AG08395 (cell line): ENCODE data around the gene OPRD1.
"Not testable (repeated sequence)": the region's sequence is repeated elsewhere in the genome, so short reads cannot be mapped to it uniquely, and the experiment has no call there.

Source experiments
- DNase-seq: peaks from one replicate; pipeline ENCODE4 v3.0.0; 2012; ENCODE audit warnings: mixed read lengths, low spot score

Gene OPRD1

GRCh38 chr1:28845786-28846543, 34.0 kb downstream of the OPRD1 start:
- no peak for DNase-seq

GRCh38 chr1:28847207-28847606, 35.2 kb downstream of the OPRD1 start:
- DNase-seq, result not testable (repeated sequence)

GRCh38 chr1:28848416-28848815, 36.4 kb downstream of the OPRD1 start:
- DNase-seq, result no peak

- DNase-seq, result no peak
Measured at GRCh38 chr1:28853093-28853742, 41.2 kb downstream of the OPRD1 start.

- not testable (repeated sequence) for DNase-seq
Measured at GRCh38 chr1:28854406-28854805, 42.4 kb downstream of the OPRD1 start.

GRCh38 chr1:28855046-28855445, 43.1 kb downstream of the OPRD1 start:
- no peak for DNase-seq

- DNase-seq, result no peak
Measured at GRCh38 chr1:28855469-28855951, 43.5 kb downstream of the OPRD1 start.

GRCh38 chr1:28855969-28856368, 44.0 kb downstream of the OPRD1 start:
- no peak for DNase-seq

- DNase-seq, result no peak
Measured at GRCh38 chr1:28860332-28861073, 48.5 kb downstream of the OPRD1 start.

GRCh38 chr1:28862571-28863403, 50.8 kb downstream of the OPRD1 start:
- DNase-seq, result no peak

- no peak for DNase-seq
Measured at GRCh38 chr1:28864695-28865094, 52.7 kb downstream of the OPRD1 start.

GRCh38 chr1:28865997-28866650, 54.2 kb downstream of the OPRD1 start:
- no peak for DNase-seq

GRCh38 chr1:28867850-28868249, 55.9 kb downstream of the OPRD1 start:
- DNase-seq, result no peak

- no peak for DNase-seq
Measured at GRCh38 chr1:28869952-28870351, 58.0 kb downstream of the OPRD1 start.

GRCh38 chr1:28871631-28872401, 59.8 kb downstream of the OPRD1 start:
- DNase-seq, result no peak

GRCh38 chr1:28875134-28875533, 63.2 kb downstream of the OPRD1 start:
- not testable (repeated sequence) for DNase-seq

- peak; percentile 87 for DNase-seq
Measured at GRCh38 chr1:28877132-28877781, 65.3 kb downstream of the OPRD1 start.

- no peak for DNase-seq
Measured at GRCh38 chr1:28878796-28879195, 66.8 kb downstream of the OPRD1 start.

GRCh38 chr1:28882009-28882628, 70.1 kb downstream of the OPRD1 start:
- peak; percentile 87 for DNase-seq

GRCh38 chr1:28883242-28883616, 71.3 kb downstream of the OPRD1 start:
- no peak for DNase-seq
